Ishikawa (cell line): ENCODE data around the gene FSIP1.

Experiments
- CEBPB ChIP-seq: IDR thresholded peaks from 2 replicates; pipeline ENCODE4 v1.6.1; 2012
- CREB1 ChIP-seq: IDR thresholded peaks from 2 replicates; pipeline ENCODE4 v1.6.1; 2012; ENCODE audit warnings: low read depth
- EGR1 ChIP-seq: IDR thresholded peaks from 2 replicates; pipeline ENCODE4 v1.6.1; 2012
- EP300 ChIP-seq: IDR thresholded peaks from 2 replicates; pipeline ENCODE4 v1.6.1; 2012; ENCODE audit warnings: borderline replicate concordance
- FOXM1 ChIP-seq: IDR thresholded peaks from 2 replicates; pipeline ENCODE4 v1.6.1; 2012; ENCODE audit warnings: low read depth, borderline replicate concordance
- NFIC ChIP-seq: IDR thresholded peaks from 2 replicates; pipeline ENCODE4 v1.6.1; 2012
- RAD21 ChIP-seq: IDR thresholded peaks from 2 replicates; pipeline ENCODE4 v1.6.1; 2012; ENCODE audit warnings: low read depth
- TAF1 ChIP-seq: IDR thresholded peaks from 2 replicates; pipeline ENCODE4 v1.6.1; 2012; ENCODE audit warnings: low read depth, mild to moderate bottlenecking
- TCF12 ChIP-seq: IDR thresholded peaks from 2 replicates; pipeline ENCODE4 v1.6.1; 2012; ENCODE audit warnings: low read depth
- TEAD4 ChIP-seq: IDR thresholded peaks from 2 replicates; pipeline ENCODE4 v1.6.1; 2012
- YY1 ChIP-seq: IDR thresholded peaks from 2 replicates; pipeline ENCODE4 v1.6.1; 2012; ENCODE audit warnings: low read depth
- ZBTB7A ChIP-seq: IDR thresholded peaks from 2 replicates; pipeline ENCODE4 v1.6.1; 2012; ENCODE audit warnings: low read depth
- TF ChIP-seq, protein P1 (sequence below): IDR thresholded peaks from 2 replicates; pipeline ENCODE4 v1.6.1; 2012; ENCODE audit warnings: low read depth, mild to moderate bottlenecking
- TF ChIP-seq, protein P2 (sequence below): IDR thresholded peaks from 2 replicates; pipeline ENCODE4 v1.6.1; 2012
- TF ChIP-seq, protein P3 (sequence below): IDR thresholded peaks from 2 replicates; pipeline ENCODE4 v1.6.1; 2012

FSIP1 gene

DNA sequence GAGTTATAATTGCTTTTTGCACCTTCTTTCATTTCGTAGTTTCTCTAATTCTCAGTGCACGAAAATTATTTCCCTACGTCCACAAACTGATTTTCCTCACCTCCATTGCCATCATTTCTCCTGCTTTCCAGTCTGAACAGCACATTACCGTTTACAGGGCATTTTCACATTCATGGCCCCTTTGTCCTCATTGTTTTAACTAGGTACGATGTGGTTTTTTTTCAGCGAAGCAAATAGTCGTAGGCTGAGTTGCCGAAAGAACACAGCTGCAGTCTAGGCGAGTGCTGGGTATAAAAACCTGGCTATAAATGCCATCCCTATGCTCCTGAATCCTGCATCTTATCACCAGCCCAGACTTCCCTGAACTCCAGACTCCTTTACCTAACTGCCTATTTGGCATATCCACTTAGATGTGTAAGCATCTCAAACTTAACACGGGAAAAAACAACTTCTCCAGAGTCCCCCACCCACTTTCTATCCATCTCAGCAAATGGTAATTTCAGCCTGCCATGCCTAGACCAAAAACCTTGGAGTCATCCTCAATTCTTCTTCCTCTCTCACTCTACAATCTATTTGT is 691 bp upstream of the FSIP1 start:
- TF ChIP-seq EGR1 (no peak), FOXM1 (no peak), ZBTB7A (no peak), RAD21 (no peak), CEBPB (no peak), TAF1 (no peak), TCF12 (no peak), YY1 (no peak), CREB1 (no peak), NFIC (no peak), EP300 (no peak), TEAD4 (no peak)
- TF ChIP-seq, protein P1, sequence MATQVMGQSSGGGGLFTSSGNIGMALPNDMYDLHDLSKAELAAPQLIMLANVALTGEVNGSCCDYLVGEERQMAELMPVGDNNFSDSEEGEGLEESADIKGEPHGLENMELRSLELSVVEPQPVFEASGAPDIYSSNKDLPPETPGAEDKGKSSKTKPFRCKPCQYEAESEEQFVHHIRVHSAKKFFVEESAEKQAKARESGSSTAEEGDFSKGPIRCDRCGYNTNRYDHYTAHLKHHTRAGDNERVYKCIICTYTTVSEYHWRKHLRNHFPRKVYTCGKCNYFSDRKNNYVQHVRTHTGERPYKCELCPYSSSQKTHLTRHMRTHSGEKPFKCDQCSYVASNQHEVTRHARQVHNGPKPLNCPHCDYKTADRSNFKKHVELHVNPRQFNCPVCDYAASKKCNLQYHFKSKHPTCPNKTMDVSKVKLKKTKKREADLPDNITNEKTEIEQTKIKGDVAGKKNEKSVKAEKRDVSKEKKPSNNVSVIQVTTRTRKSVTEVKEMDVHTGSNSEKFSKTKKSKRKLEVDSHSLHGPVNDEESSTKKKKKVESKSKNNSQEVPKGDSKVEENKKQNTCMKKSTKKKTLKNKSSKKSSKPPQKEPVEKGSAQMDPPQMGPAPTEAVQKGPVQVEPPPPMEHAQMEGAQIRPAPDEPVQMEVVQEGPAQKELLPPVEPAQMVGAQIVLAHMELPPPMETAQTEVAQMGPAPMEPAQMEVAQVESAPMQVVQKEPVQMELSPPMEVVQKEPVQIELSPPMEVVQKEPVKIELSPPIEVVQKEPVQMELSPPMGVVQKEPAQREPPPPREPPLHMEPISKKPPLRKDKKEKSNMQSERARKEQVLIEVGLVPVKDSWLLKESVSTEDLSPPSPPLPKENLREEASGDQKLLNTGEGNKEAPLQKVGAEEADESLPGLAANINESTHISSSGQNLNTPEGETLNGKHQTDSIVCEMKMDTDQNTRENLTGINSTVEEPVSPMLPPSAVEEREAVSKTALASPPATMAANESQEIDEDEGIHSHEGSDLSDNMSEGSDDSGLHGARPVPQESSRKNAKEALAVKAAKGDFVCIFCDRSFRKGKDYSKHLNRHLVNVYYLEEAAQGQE = no peak
- TF ChIP-seq, protein P2, sequence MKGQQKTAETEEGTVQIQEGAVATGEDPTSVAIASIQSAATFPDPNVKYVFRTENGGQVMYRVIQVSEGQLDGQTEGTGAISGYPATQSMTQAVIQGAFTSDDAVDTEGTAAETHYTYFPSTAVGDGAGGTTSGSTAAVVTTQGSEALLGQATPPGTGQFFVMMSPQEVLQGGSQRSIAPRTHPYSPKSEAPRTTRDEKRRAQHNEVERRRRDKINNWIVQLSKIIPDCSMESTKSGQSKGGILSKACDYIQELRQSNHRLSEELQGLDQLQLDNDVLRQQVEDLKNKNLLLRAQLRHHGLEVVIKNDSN = no peak
- TF ChIP-seq, protein P3, sequence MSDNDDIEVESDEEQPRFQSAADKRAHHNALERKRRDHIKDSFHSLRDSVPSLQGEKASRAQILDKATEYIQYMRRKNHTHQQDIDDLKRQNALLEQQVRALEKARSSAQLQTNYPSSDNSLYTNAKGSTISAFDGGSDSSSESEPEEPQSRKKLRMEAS = no peak

DNA sequence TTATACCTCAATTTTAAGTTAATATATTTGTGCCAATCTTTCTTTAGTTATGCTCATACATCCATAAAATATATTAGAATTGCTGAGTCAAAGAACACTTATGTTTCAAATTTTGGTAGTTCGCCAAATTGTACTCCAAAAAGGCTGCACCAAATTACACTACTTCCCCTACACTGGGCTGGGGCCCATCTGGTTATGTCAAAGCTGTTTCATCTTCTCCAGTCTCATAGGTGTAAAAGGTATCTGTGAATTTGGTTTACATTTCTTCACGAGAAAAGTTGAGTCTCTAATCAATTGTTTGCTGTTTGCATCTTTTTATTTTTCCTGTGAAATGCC is 706 bp downstream of the FSIP1 start:
- TF ChIP-seq EP300 (no peak), TCF12 (no peak), EGR1 (no peak), ZBTB7A (no peak), FOXM1 (no peak), YY1 (no peak), CREB1 (no peak), TAF1 (no peak), NFIC (no peak)
- TF ChIP-seq, protein P1 = no peak
- TF ChIP-seq, protein P2 = no peak

DNA sequence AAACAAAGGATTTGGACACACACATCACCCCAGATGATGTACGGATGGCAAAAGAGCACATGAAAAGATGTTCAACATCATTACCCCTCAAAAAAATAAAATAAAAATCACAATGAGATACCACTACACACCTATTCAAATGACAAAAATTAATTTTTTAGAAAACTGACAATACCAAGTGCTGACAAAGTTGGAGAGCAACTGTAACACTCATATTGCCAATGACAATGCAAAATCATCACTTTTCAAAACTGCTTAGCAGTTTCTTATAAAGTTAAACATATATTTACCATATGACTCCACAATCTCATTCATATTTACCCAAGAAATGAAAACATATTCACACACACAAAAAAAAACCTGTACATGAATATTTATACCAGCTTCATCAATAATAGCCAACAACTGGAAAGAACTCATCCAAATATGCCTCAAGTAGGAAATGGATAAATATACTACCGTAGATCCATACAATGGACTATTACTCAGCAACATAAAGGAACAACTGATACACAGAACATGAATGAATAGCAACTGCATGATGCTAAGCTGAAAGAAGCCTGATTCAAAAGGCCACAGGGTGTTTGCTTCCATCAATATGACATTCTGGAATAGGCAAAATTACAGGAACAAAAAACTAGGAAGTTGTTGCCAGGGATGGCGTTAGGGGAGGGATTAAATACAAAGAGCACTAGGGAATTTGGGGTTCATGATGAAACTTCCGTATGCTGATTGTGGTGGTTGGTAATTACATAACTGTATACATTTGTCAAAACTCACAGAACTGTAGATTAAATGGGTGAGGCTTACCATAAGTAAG is 1.3 kb downstream of the FSIP1 start:
- TF ChIP-seq, protein P2 = no peak
- TF ChIP-seq TEAD4 = no peak
- TF ChIP-seq FOXM1 = no peak
- no peak for TF ChIP-seq TCF12
- no peak for TF ChIP-seq ZBTB7A
- no peak for TF ChIP-seq RAD21
- TF ChIP-seq TAF1 = no peak
- TF ChIP-seq EP300 = no peak
- TF ChIP-seq, protein P3 = no peak
- no peak for TF ChIP-seq CEBPB
- TF ChIP-seq CREB1 = no peak
- no peak for TF ChIP-seq NFIC
- TF ChIP-seq EGR1 = no peak

DNA sequence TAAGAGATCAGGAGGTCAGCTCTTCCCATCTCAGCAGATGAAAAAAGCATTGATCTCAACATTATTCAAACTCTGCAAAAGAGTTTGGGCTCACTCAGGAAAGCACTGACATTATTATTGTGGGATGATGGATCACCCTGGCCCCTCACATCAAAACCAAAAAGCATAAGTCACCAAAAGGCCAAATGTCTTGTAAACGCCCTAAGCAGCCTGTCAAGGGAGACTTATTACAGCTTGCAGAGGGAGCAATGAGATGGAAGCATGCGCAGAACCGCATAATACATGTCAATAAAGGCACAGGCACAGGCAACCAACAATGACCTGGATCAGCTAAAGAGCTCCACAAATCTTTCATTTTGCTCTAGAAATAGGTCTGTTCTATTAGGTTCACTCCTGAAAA is 4.6 kb downstream of the FSIP1 start:
- TF ChIP-seq EP300 (no peak), TCF12 (no peak), CEBPB (no peak), RAD21 (no peak), FOXM1 (no peak), TAF1 (no peak), ZBTB7A (no peak), EGR1 (no peak), NFIC (no peak), CREB1 (no peak), YY1 (no peak), TEAD4 (no peak)
- TF ChIP-seq, protein P3 = no peak
- TF ChIP-seq, protein P2 = no peak
- TF ChIP-seq, protein P1 = no peak
